ENCODE data around the gene NDUFAF8.

DNA sequence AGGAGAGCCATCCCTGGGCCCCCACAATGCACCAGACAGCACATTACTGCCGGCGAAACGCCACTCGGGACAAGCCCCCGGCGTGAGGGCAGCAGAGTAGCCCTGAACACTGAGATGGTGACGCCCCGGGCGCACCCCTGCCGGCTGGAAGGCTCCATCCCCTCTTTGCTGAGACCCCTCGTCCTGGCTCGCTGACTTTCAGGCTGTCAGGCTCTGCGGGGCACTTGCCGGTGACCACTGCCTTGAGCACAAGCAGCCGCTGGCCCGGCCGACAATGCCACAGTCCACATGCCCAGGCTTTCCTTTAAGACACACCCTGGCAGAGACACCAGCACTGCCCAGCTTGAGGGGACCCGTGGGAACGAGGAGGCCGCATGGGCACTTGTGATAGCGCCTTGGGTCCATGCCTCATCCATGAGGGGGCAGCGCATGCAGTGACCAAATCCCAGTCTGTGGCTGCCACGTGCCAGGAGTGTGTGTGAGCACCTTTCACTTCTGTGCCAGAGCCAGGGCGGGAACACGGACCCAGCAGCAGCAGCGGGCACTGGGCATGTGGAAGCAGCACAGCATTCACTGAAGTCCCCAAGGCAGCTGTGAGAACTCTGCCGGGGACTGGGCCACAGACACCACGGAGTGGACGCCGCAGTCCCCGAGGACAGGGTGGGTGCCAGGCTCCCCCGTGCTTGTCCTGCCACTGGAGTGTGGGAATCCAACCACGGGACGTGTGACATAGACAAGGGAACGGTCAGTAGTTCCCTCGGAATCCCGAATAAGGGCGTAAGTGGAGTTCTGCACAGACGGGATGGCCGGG is 24.5 kb downstream of the NDUFAF8 start:
- TF ChIP-seq, protein P1, sequence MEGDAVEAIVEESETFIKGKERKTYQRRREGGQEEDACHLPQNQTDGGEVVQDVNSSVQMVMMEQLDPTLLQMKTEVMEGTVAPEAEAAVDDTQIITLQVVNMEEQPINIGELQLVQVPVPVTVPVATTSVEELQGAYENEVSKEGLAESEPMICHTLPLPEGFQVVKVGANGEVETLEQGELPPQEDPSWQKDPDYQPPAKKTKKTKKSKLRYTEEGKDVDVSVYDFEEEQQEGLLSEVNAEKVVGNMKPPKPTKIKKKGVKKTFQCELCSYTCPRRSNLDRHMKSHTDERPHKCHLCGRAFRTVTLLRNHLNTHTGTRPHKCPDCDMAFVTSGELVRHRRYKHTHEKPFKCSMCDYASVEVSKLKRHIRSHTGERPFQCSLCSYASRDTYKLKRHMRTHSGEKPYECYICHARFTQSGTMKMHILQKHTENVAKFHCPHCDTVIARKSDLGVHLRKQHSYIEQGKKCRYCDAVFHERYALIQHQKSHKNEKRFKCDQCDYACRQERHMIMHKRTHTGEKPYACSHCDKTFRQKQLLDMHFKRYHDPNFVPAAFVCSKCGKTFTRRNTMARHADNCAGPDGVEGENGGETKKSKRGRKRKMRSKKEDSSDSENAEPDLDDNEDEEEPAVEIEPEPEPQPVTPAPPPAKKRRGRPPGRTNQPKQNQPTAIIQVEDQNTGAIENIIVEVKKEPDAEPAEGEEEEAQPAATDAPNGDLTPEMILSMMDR (IDR thresholded peaks at IDR 0.05): no peak
- TF ChIP-seq POLR2A (IDR thresholded peaks at IDR 0.05): no peak
- no peak for TF ChIP-seq POLR2AphosphoS5 (IDR thresholded peaks at IDR 0.05)
